Nephron progenitor cell (in vitro differentiated cells): ENCODE measurements around the gene ERG.

Source experiments
- DNase-seq: peaks from one replicate; pipeline ENCODE4 v3.0.0; 2021
- H3K27ac Mint-ChIP-seq: 2 replicates; pipeline ENCODE4 v1.8.0; 2021; ENCODE audit warnings: mild to moderate bottlenecking, moderate library complexity, mixed read lengths
- H3K27me3 Mint-ChIP-seq: 2 replicates; pipeline ENCODE4 v1.8.0; 2021; ENCODE audit warnings: mild to moderate bottlenecking, low read depth, mixed read lengths; ENCODE audit not compliant: poor library complexity
- H3K36me3 Mint-ChIP-seq: 2 replicates; pipeline ENCODE4 v1.8.0; 2021; ENCODE audit warnings: low read depth, mixed read lengths
- H3K4me1 Mint-ChIP-seq: 2 replicates; pipeline ENCODE4 v1.8.0; 2021; ENCODE audit warnings: mixed read lengths
- H3K4me3 Mint-ChIP-seq: 2 replicates; pipeline ENCODE4 v1.8.0; 2021; ENCODE audit warnings: mild to moderate bottlenecking, moderate library complexity, mixed read lengths
- H3K9me3 Mint-ChIP-seq: 2 replicates; pipeline ENCODE4 v1.8.0; 2021; ENCODE audit warnings: mild to moderate bottlenecking, moderate library complexity, mixed read lengths
- TF ChIP-seq, protein P1 (sequence below): fragments of 200-600 bp; sonication (generic); IDR thresholded peaks from 2 replicates; pipeline ENCODE4 v1.5.0; 2021; ENCODE audit warnings: antibody characterized with exemption

Gene ERG

DNA sequence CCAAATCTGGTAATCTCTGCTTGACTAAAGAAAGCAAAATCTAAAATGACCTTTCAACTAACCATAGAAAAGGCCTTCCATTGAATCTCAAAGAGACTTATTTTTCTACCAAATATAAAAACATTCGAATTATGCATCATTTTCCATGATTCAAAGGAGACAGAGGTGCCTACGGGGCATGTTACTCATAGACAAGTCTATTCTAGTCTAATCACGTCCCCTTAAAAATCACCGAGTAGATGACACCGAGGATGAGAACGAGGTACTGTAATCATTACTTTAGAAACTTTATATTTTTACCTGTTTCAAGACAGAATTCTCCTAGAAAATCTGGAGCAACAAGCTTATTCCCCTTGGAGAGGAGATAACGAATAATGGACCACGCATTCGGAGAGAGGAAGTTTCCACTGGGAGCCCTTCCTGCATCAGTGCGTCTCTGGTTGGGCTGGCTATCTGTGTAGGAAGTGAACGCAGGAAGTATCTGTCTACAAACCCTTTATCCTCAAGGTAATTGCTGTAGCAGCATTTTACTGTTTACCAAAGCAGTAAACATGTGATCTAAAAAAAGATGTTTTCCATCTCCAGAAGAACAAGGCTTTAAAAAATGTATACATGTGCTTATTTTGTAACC is 9.5 kb downstream of the ERG start:
- DNase-seq: no peak
- Mint-ChIP-seq H3K36me3 (no peaks in the 10 kb centered on the region), H3K27ac (no peak overlapping the region), H3K9me3 (no peaks in the 10 kb centered on the region), H3K4me3 (no peak overlapping the region), H3K27me3 (peaks cover 6% of the 10 kb centered on the region), H3K4me1 (peaks cover 18% of the 10 kb centered on the region)
- TF ChIP-seq, protein P1, sequence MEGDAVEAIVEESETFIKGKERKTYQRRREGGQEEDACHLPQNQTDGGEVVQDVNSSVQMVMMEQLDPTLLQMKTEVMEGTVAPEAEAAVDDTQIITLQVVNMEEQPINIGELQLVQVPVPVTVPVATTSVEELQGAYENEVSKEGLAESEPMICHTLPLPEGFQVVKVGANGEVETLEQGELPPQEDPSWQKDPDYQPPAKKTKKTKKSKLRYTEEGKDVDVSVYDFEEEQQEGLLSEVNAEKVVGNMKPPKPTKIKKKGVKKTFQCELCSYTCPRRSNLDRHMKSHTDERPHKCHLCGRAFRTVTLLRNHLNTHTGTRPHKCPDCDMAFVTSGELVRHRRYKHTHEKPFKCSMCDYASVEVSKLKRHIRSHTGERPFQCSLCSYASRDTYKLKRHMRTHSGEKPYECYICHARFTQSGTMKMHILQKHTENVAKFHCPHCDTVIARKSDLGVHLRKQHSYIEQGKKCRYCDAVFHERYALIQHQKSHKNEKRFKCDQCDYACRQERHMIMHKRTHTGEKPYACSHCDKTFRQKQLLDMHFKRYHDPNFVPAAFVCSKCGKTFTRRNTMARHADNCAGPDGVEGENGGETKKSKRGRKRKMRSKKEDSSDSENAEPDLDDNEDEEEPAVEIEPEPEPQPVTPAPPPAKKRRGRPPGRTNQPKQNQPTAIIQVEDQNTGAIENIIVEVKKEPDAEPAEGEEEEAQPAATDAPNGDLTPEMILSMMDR: no peak

DNA sequence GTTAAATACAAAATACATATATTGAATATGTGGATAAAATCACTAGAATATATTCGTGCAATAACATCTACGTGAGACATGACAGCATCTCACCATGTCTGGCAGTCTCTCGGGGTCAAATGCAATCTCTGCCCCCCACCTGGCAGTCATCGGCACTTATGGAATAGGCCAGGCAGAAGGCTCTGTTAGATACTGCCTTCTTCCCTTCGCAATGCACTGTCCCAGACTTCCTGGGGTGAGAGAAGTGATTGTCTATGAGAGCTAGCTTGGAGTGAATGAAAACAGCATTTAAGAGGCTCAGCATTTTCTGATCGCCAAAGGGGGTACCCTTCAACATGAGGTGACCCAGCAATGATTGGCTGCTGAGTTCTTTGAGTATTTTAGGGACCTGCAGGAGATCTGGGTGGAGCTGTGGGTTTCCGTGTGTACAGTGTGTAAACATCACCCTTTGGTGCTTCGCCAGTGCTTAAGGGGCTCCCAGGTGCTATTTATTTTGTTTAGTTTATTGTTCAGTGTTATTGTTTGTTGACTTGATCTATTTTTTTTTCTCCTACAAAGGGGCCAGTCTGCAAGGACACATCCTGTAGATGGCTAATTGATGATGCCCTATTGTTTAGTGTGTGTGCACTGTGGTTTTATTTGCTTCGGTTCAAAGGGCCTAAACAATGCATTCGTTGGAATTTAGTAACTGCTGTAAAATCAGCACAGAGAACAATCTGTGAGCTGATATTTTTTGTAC is 10.2 kb downstream of the ERG start:
- peaks cover 15% of the 10 kb centered on the region for H3K4me1 Mint-ChIP-seq
- no peak overlapping the region for H3K27ac Mint-ChIP-seq

DNA sequence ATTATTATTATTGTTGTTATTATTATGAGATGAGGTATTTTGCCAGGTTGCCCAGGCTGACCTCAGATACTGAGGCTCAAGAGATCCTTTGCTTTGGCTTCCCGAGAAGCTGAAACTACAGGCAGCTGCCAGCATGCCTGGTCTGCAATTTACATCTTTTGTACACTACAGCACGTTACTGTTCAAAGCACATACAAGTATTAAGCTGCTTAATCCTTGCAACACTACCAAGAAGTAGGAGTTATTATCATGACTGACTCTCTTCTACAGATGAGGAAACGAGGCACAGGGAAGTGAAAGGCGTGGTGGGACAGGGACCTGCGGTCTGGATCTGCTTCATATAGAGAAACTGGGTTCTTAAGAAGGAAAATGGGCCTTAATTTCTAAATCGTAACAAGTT is 11.6 kb downstream of the ERG start:
- Mint-ChIP-seq H3K27ac (no peak overlapping the region), H3K36me3 (no peaks in the 10 kb centered on the region), H3K4me3 (no peak overlapping the region), H3K9me3 (no peaks in the 10 kb centered on the region), H3K4me1 (peaks cover 15% of the 10 kb centered on the region), H3K27me3 (peaks cover 5% of the 10 kb centered on the region)
- TF ChIP-seq, protein P1: no peak
- DNase-seq: no peak

More for the DNA sequence above, 10.2 kb downstream of the ERG start:
- Mint-ChIP-seq H3K27me3 (peaks cover 4% of the 10 kb centered on the region), H3K4me3 (no peak overlapping the region), H3K9me3 (no peaks in the 10 kb centered on the region), H3K36me3 (no peaks in the 10 kb centered on the region)
- DNase-seq: no peak
- TF ChIP-seq, protein P1: no peak

DNA sequence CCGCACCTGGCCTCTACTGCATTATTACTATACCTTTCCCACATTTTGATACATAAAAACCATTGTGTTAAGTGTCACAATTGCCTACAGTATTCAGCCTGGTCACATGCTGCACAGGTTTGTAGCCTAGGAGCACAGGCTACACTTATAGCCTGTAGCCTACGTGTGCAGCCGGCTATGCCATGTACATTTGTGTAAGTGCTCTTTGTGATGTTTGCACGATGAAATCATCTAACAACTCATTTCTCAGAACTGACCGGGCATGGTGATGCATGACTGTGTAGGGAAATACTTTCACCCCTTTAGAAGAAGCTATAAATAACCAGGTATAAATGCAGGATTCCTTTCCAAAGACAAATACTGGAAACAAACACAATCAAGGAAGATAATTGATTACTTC is 12.1 kb downstream of the ERG start:
- TF ChIP-seq, protein P1: no peak
- Mint-ChIP-seq H3K27ac (no peak overlapping the region), H3K4me1 (peaks cover 15% of the 10 kb centered on the region), H3K4me3 (no peak overlapping the region), H3K36me3 (no peaks in the 10 kb centered on the region), H3K9me3 (no peaks in the 10 kb centered on the region), H3K27me3 (peaks cover 2% of the 10 kb centered on the region)
- no peak for DNase-seq

DNA sequence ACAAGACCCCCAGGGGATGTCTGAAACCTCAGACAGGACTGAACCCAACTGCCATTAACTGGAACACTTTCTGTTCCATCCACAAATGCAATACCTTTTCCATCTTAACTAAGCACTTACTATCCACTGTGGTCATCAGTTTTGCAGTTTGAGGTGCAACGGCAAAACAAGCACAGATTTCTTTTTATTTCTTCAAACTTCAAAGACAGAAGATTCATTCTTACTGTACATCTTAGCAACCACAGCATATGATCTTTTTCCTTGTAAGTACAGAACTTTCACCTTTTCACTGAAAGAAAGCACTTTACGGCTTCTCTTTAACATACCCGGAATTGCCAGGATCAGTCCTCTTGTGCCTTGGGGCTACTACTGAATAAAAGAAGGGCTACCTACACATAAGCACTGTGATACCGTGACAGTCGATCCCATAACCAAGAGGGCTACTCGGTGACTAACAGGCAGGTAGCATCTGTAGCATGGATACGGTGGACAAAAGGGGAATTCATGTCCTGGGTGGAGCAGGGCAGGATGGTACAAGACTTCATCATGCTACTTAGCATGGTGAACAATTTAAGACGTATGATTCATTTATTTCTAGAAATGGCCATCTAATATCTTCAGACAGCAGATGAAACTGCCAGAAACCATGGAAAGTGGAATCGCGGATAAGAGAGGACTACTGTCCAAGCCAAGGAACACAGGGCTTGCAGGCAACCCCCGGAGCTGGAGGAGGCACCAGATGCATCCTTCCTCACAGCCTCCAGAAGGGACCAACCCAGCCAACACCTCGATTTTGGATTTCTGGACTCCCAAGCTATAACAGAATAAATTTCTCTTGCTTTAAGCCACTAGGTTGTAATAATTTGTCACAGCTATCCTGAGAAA is 18.4 kb downstream of the ERG start:
- H3K27me3 Mint-ChIP-seq: peaks cover 6% of the 10 kb centered on the region
- H3K4me1 Mint-ChIP-seq: peaks cover 23% of the 10 kb centered on the region
- H3K9me3 Mint-ChIP-seq: no peaks in the 10 kb centered on the region
- no peak overlapping the region for H3K4me3 Mint-ChIP-seq
- no peaks in the 10 kb centered on the region for H3K36me3 Mint-ChIP-seq
- H3K27ac Mint-ChIP-seq: no peak overlapping the region
- TF ChIP-seq, protein P1: no peak
- no peak for DNase-seq
